Measurements from ENCODE around the gene GNS.

The GNS gene

GRCh38 chr12:64733857-64734256, 25.3 kb downstream of the GNS start:
- DNase-seq, result peak; percentile 68

- DNase-seq, result no peak
Measured at GRCh38 chr12:64731683-64732082, 27.5 kb downstream of the GNS start.

- DNase-seq, result no peak
Measured at GRCh38 chr12:64730588-64730969, 28.6 kb downstream of the GNS start.

DNA sequence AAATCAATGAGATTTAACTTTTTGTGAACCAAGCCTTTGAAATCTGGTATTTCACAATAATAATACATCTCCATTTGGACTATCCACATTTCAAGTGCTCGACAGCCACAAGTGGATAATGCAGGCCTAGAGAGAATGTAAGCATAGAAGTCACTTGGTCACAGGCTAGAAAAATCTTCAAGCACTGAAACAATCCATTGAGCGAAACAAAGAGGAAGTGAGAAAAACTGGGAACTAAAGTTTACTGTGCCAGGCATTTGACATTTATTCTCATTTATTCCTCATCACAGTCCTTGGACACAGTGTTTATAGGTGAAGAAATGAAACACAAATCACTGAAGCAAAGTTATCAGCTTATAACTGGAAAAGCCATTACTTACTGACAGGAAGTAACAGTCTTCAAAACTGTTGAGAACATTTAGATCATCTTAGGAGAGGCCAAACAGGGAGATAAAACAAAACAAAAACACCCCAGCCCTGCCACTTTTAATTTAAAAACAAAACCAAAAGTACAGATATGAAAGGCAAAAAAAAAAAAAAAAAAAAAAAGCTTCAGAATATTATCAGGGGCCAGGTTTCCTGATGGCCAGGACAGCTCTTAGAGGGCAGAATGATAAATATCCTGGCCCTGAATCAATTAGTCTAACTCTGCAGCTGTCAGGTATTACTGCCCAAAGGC, 29.2 kb downstream of the GNS start:
- no peak for DNase-seq

GRCh38 chr12:64724201-64724745, 34.9 kb downstream of the GNS start:
- no peak for DNase-seq

DNA sequence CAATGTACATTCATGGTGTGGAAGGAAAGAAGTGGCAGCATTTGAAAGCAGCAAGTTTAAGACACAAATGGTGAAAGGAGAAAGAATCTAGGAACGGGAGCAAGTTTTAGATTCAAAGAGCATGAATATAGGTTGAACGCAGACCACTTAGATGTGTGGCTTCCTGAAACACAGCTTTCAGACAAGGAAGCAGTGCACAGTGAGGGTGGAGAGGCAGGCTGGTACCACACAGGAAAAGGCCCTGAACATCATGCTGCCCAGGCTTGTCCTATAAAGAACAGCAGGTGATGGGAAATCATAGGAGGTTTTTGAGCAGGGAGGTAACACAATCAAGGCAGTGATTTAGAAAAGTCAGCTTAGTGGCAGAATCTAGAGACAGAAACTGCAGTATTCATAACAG, 35.6 kb downstream of the GNS start:
- no peak for DNase-seq

- no peak for DNase-seq
Measured at GRCh38 chr12:64722835-64723234, 36.4 kb downstream of the GNS start.

- DNase-seq, result no peak
Measured at GRCh38 chr12:64720884-64721283, 38.3 kb downstream of the GNS start.

DNA sequence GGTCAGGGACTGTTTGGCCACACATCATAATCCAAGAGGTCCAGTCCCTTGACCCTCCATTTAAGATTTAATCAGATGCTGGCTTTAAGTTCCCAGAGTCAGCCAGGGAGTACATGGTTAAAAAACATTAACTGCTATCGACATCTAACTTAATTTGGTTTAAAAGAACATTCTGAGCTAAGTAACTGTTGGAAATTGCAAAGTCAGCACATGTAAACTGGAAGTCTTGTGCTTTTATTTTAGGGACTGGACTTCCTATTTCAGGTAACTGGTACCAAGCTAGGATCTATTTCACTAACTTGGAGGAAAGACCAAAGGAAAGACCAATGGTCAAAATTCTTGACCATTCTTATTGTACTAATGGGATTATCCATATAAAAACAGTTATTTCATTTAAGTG, 40.6 kb downstream of the GNS start:
- DNase-seq, result no peak

- no peak for DNase-seq
Measured at GRCh38 chr12:64716839-64717455, 42.3 kb downstream of the GNS start.

GRCh38 chr12:64716371-64716770, 42.8 kb downstream of the GNS start:
- no peak for DNase-seq

DNA sequence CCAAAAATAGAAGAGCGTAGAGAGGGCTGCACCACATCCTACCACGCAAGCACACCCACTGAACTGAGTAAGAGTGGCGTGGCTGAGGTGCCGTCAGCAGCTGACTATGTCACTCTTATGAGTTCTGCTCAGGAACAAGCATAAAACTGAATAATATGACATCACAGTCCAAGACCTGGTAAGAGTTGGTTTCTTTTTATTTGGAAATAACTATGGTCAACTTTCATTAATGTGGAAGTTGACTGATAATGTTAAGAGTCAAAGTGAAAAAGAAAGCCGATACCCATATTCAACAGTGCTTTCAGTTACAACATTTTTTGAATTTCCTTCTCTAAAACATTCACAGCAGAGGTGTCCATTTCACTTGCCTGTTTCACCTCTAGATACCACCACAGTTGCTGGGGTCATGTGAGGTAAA, 44.6 kb downstream of the GNS start:
- no peak for DNase-seq

DNA sequence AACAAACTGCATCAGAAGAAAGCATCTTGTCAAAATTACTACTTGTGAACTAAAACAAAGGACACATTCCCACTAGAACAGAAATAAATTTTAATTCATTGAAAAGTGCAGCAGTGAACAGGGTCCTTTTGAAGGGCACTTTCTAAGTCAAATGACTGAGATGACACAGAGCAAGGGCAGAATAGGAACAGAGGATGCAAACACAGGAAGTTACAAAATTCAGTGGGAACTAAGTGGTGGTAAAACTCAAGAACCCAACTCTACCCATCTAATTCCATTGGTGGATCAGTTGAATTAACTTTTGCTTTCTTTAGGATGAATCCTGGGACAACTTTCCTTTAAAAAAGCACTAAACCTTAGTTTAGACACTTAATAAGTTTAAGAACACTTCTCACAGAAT, 45.8 kb downstream of the GNS start:
- DNase-seq, result no peak

- DNase-seq, result no peak
Measured at GRCh38 chr12:64709429-64709828, 49.8 kb downstream of the GNS start.

- DNase-seq, result no peak
Measured at GRCh38 chr12:64707926-64708325, 51.3 kb downstream of the GNS start.

- DNase-seq, result no peak
Measured at GRCh38 chr12:64707362-64707761, 51.8 kb downstream of the GNS start.

DNA sequence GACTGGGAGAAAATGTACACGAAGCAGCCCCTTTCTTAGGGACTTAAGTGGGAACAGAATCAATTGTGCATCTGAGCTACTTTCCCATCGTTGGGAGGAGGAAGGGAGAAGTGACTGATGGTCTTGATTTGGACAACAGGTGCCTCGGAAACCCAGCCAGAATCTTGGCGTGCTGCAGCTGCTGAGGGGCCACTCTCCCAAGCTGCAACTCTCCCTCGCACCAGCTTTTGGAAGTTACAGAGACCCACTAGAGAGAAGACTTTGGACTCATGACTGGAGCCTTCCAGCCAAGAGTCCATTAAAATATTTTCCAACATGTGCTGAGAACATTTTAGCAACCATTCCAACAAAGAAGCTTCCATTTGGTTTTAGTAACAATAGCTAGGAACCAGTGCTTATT, 52.3 kb downstream of the GNS start:
- DNase-seq, result no peak

GRCh38 chr12:64706306-64706705, 52.9 kb downstream of the GNS start:
- no peak for DNase-seq

GRCh38 chr12:64701283-64701682, 57.9 kb downstream of the GNS start:
- no peak for DNase-seq

DNA sequence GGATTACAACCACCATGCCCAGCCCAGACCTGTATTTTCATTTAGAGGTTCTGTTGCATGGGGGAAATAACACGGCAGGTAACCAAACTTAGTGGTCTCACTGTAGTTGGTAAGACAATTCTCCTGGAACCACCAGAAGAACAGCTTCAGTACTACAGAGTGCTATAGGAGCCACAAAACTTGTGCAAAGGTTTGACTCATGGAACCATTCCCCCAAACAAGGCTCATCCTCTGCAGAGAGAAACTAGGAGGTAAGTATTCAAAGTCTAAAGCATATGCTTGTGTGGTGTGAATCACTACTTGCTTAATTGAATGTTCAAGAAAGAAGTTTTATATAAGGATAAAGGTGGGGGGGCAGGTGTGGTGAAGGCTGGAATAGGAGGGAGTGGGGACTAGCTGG, 58.7 kb downstream of the GNS start:
- no peak for DNase-seq

DNA sequence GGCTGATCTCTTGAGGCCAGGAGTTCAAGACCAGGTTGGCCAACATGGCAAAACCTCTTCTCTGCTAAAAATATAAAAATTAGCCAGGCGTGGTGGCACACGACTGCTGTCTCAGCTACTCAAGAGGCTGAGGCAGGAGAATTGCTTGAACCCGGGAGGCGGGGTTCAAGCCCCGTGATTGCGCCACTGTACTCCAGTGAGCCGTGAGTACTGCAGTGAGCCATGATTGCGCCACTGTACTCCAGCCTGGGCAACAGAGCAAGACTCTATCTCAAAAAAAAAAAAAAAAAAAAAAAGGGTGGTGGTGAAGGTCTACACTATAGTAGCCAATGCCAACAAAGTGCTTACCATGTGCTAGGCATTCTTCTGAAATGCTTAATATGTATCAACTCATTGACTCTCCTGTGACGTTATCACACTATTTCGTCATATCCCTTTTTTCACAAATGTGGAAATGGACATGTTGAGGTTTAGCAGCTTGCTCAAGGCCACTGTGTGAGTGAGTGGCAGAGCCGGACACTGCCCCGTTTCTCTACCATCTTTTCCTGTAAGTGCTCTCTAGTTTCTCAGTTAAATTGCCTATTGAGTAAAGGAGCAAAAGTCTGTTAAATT, 59.6 kb downstream of the GNS start:
- no peak for DNase-seq

- peak; percentile 31 for DNase-seq
Measured at GRCh38 chr12:64696080-64696741, 63.0 kb downstream of the GNS start.

GRCh38 chr12:64695550-64695949, 63.7 kb downstream of the GNS start:
- no peak for DNase-seq
